GM23248 (cell line): ENCODE results near the gene CLK2. TPM values are rescaled to one million over a fixed set of nuclear protein-coding genes. Genes with fewer than 3 reads are reported as not detected.

Experiments
- DNase-seq: peaks from one replicate; pipeline ENCODE4 v3.0.0-alpha.2; 2015
- H2AFZ ChIP-seq: fragments of 200-600 bp; sonication (generic); 2 replicates; pipeline ENCODE4 v1.6.1; 2016; ENCODE audit warnings: antibody characterized with exemption
- H3F3A ChIP-seq: fragments of 200-600 bp; sonication (generic); 2 replicates; pipeline ENCODE4 v1.6.1; 2016; ENCODE audit warnings: mild to moderate bottlenecking, antibody characterized with exemption, mixed run types; ENCODE audit not compliant: insufficient read depth
- H3K27ac ChIP-seq: fragments of 200-600 bp; sonication (generic); 2 replicates; pipeline ENCODE4 v1.5.1; 2016; ENCODE audit warnings: mild to moderate bottlenecking
- H3K27me3 ChIP-seq: fragments of 200-600 bp; sonication (generic); replicated peaks from 2 replicates; pipeline ENCODE4 v1.6.1; 2016; ENCODE audit warnings: mild to moderate bottlenecking; ENCODE audit not compliant: insufficient read depth
- H3K36me3 ChIP-seq: fragments of 200-600 bp; sonication (generic); 2 replicates; pipeline ENCODE4 v1.6.1; 2016; ENCODE audit warnings: low read depth, mild to moderate bottlenecking
- H3K4me1 ChIP-seq: fragments of 200-600 bp; sonication (generic); 2 replicates; pipeline ENCODE4 v1.6.1; 2016; ENCODE audit warnings: mild to moderate bottlenecking; ENCODE audit not compliant: insufficient read depth
- H3K4me2 ChIP-seq: fragments of 200-600 bp; sonication (generic); one replicate; pipeline ENCODE4 v1.6.1; 2016; ENCODE audit warnings: mild to moderate bottlenecking; ENCODE audit not compliant: unreplicated experiment
- H3K4me3 ChIP-seq: fragments of 200-600 bp; sonication (generic); 2 replicates; pipeline ENCODE4 v1.5.1; 2016; ENCODE audit warnings: mild to moderate bottlenecking
- H3K79me2 ChIP-seq: fragments of 200-600 bp; sonication (generic); 2 replicates; pipeline ENCODE4 v1.6.1; 2016; ENCODE audit warnings: mild to moderate bottlenecking; ENCODE audit not compliant: insufficient read depth
- H3K9ac ChIP-seq: fragments of 200-600 bp; sonication (generic); 2 replicates; pipeline ENCODE4 v1.6.1; 2016; ENCODE audit warnings: mild to moderate bottlenecking
- H3K9me2 ChIP-seq: fragments of 200-600 bp; sonication (generic); 2 replicates; pipeline ENCODE4 v1.6.1; 2016; ENCODE audit warnings: mixed run types, mild to moderate bottlenecking, moderate library complexity; ENCODE audit not compliant: insufficient read depth
- H3K9me3 ChIP-seq: fragments of 200-600 bp; sonication (generic); one replicate; pipeline ENCODE4 v1.6.1; 2017; ENCODE audit warnings: low read depth
- H4K20me1 ChIP-seq: fragments of 200-600 bp; sonication (generic); 2 replicates; pipeline ENCODE4 v1.6.0; 2016; ENCODE audit not compliant: insufficient read depth
- EZH2 ChIP-seq: fragments of 200-600 bp; sonication (generic); IDR thresholded peaks from 2 replicates; pipeline ENCODE4 v1.6.1; 2018; ENCODE audit warnings: antibody characterized with exemption, mild to moderate bottlenecking; ENCODE audit not compliant: insufficient read depth, poor library complexity, severe bottlenecking
- EZH2phosphoT487 ChIP-seq: fragments of 200-600 bp; sonication (generic); IDR thresholded peaks from 2 replicates; pipeline ENCODE4 v1.6.1; 2018; ENCODE audit warnings: antibody characterized with exemption, moderate library complexity, mild to moderate bottlenecking, low read depth; ENCODE audit not compliant: insufficient read depth
- WGBS, 2 experiments: methylation state at CpG; one replicate each; pipeline ENCODE4 v1.1.6; 2015 to 2017; ENCODE audit warnings: low lambda C conversion rate in 2 of 2, low coverage in 1 of 2; ENCODE audit errors: missing lambda C conversion rate in 2 of 2; 5-methylcytosine and 5-hydroxymethylcytosine counted together
- in situ Hi-C: fragments of 300-500 bp; cut with MboI; formaldehyde crosslinking; loops from 2 replicates; pipeline ENCODE4 v1.15.0; 2020
- polyA plus RNA-seq: library from polyadenylated mRNA; unstranded; fragments of >200 nt; fragmentation: Nextera tagmentation; extraction: Ambion mirVana; gene quantifications from 2 replicates; pipeline ENCODE4 v1.2.1, GENCODE V29; 2016
- total RNA-seq: library from RNA; depleted of rRNA; stranded (reverse); fragments of >200 nt; shearing (Covaris generic); gene quantifications from 2 replicates; pipeline ENCODE4 v1.2.3, GENCODE V29; 2014

CLK2 gene
- total and polyA plus RNA-seq, 2 experiments from 2014 or later: 10.4 to 16.8 TPM

DNA sequence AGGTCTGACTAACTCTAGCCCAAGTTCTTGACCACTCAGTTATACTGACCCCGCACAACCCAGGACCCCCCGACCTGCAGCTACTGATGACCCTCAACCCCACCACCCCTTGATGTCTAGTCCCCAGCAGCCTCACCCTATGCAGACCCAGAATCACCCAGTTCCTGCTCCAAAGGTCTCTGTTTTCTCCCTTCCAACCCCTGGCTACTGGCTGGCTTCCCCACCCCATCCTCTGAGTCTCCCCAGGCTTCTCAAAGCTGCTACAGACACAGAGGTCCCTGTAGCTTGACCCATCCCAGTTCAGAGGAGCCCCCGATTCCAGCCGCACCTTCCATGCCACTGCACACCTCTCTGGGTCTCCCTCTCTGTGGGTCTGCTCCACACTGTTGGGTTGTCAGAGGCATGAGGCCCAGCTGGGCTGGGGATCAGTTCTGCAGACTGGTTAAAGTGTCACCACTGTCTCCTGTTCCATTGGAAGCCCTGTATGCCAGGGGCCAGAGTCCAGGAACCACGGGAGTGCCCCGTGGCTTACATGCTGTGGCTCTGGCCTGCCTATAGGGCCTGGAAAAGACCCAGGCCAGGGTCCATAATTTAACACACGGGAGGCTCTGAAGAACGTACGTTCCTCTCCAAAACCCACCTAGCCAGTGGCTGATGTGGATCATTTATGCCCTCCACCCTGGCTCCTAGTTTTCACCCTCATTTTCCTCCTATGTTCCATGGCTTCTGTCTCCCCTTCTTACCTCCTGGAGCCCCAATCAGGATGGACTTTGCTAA, 27.4 kb upstream of the CLK2 start:
- no peak for DNase-seq
- Histone ChIP-seq H2AFZ (no peak overlapping the region), H3K4me3 (no peak overlapping the region), H4K20me1 (no peaks in the 10 kb centered on the region), H3K36me3 (no peaks in the 10 kb centered on the region), H3F3A (0 out of 2 replicates have a peak, but pooled peaks cover 4% of the 10 kb centered on the region), H3K27ac (no peak overlapping the region), H3K9ac (no peak overlapping the region), H3K9me3 (no peaks in the 10 kb centered on the region), H3K4me2 (no peak overlapping the region), H3K4me1 (peaks cover 7% of the 10 kb centered on the region), H3K9me2 (no peaks in the 10 kb centered on the region), H3K79me2 (no peaks in the 10 kb centered on the region), H3K27me3 (peaks cover 2% of the 10 kb centered on the region; the same call in 1 of the 2 replicates)
- 64 to 78% methylated on average over 9 of the region's 9 CpGs for WGBS, 2 experiments
- in situ Hi-C loops: no loop called here
- TF ChIP-seq EZH2 (no peak), EZH2phosphoT487 (no peak)

DNA sequence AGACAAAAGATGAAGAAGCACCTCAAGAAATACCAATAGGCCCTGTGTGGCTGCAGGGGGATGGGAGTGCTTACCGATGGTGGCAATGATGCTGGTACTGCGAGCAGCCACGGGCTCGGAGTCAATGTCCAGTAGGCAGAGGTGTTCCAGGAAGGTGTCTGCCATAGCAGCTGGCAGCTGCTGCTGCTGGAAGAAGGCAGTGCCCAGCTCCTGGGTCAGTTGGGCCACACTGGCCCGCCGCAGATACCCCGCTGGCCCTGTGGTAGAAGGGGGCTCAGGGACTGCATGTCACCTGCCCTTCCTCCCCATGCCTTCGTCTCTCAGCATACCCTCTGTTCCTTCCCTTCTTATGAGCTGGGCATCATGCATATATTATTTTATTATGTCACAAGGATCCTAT, 26.7 kb upstream of the CLK2 start:
- Histone ChIP-seq H3K4me3 (no peak overlapping the region), H3K9me2 (no peaks in the 10 kb centered on the region), H3F3A (0 out of 2 replicates have a peak, but pooled peaks cover under 1% of the 10 kb centered on the region), H3K4me1 (no peaks in the 10 kb centered on the region; the same call in 1 of the 2 replicates), H3K27me3 (peaks cover 9% of the 10 kb centered on the region), H3K9me3 (no peaks in the 10 kb centered on the region), H3K9ac (no peak overlapping the region), H3K36me3 (no peaks in the 10 kb centered on the region), H3K27ac (no peak overlapping the region), H3K4me2 (no peak overlapping the region), H3K79me2 (no peaks in the 10 kb centered on the region), H2AFZ (no peak overlapping the region), H4K20me1 (no peaks in the 10 kb centered on the region)
- in situ Hi-C loops: no loop called here
- WGBS, 2 experiments: 70 to 77% methylated on average over 8 of the region's 8 CpGs
- no peak for DNase-seq
- TF ChIP-seq EZH2phosphoT487 (no peak), EZH2 (no peak)

DNA sequence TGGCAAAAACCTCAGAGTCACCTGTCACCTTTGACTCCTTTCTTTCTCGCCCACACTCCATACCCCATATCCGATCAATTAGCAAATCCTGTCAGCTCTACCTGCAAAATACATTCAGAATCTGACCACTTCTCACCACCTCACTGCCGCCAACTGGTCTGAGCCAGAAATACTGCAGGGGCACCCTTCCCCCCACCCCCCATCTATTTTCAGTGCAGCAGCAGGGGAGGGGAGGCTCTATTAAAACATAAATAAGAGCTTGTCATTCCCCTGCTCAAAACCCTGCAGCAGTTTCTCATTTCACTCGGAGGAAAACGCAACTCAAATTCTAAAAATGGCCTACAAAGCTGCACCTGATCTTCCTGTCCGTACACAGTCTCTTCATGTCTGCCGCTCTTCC, 24.1 kb upstream of the CLK2 start:
- Histone ChIP-seq H3K9me3 (no peaks in the 10 kb centered on the region), H3K9me2 (no peaks in the 10 kb centered on the region), H4K20me1 (no peaks in the 10 kb centered on the region), H2AFZ (no peak overlapping the region), H3K4me3 (no peak overlapping the region), H3K27ac (no peak overlapping the region), H3F3A (no peaks in the 10 kb centered on the region), H3K4me2 (no peak overlapping the region), H3K9ac (no peak overlapping the region), H3K4me1 (no peaks in the 10 kb centered on the region), H3K27me3 (peaks cover 19% of the 10 kb centered on the region), H3K36me3 (no peaks in the 10 kb centered on the region), H3K79me2 (no peaks in the 10 kb centered on the region)
- DNase-seq: no peak
- 55 to 63% methylated on average over 7 of the region's 7 CpGs for WGBS, 2 experiments
- no peak for TF ChIP-seq EZH2phosphoT487
- no peak for TF ChIP-seq EZH2
- in situ Hi-C loops: no loop called here

DNA sequence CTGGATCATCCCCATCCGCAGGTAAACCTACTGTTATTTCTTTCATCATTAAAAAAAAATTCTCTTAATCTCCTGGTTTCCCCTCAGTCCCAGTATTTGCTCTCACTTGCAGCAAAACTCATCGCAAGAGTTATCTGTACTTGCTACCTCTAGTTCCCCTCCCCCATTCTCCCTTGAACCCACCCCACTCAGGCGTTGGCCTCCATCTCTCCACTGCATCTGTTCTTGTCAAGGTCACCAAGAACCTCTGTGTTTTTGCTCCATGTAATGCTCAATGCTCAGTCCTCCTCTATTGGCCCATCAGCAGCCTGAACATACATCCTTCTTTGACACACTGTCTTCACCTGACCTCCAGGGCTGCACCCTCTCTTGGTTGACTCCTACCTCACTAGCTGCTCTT, 23.4 kb upstream of the CLK2 start:
- Histone ChIP-seq H3K27me3 (peaks cover 19% of the 10 kb centered on the region), H3K4me3 (no peak overlapping the region), H3K9me3 (no peaks in the 10 kb centered on the region), H2AFZ (no peak overlapping the region), H4K20me1 (no peaks in the 10 kb centered on the region), H3K9ac (no peak overlapping the region), H3K27ac (no peak overlapping the region), H3K4me1 (no peaks in the 10 kb centered on the region), H3K4me2 (no peak overlapping the region), H3K9me2 (no peaks in the 10 kb centered on the region), H3F3A (no peaks in the 10 kb centered on the region), H3K79me2 (no peaks in the 10 kb centered on the region), H3K36me3 (no peaks in the 10 kb centered on the region)
- in situ Hi-C loops: no loop called here
- TF ChIP-seq EZH2phosphoT487 (no peak), EZH2 (no peak)
- DNase-seq: no peak
- 71 to 74% methylated on average over 3 of the region's 3 CpGs for WGBS, 2 experiments
